Mucosa of descending colon (tissue), 3 donors: ENCODE data around the gene ARHGAP6. TPM values are rescaled to one million over a fixed set of nuclear protein-coding genes. Genes with fewer than 3 reads are reported as not detected.

Source experiments
- ATAC-seq: fragments of 200-7000 bp; cut with Tn5 transposase; one replicate; pipeline ENCODE4 v1.9.1; 2020; ENCODE audit warnings: mild to moderate bottlenecking, moderate library complexity
- DNase-seq, 3 donors: peaks; one replicate each; pipeline ENCODE4 v3.0.0-alpha.2; 2020
- H3K36me3 ChIP-seq: fragments of 200-600 bp; one replicate; pipeline ENCODE4 v1.8.0; 2021; ENCODE audit warnings: low read depth, mild to moderate bottlenecking
- H3K4me1 ChIP-seq: fragments of 200-600 bp; one replicate; pipeline ENCODE4 v1.8.0; 2021; ENCODE audit warnings: low read depth, mild to moderate bottlenecking
- H3K4me3 ChIP-seq: fragments of 200-600 bp; one replicate; pipeline ENCODE4 v1.8.0; 2021; ENCODE audit warnings: mild to moderate bottlenecking
- H3K9me3 ChIP-seq: fragments of 200-600 bp; one replicate; pipeline ENCODE4 v1.8.0; 2021; ENCODE audit warnings: mild to moderate bottlenecking
- CTCF ChIP-seq: fragments of 200-600 bp; IDR thresholded peaks from one replicate; pipeline ENCODE4 v1.8.0; 2022; ENCODE audit warnings: antibody characterized with exemption, mild to moderate bottlenecking
- intact Hi-C, 2 donors: fragments of 100-400 bp; cut with DNase I in 1 of 2; cut with micrococcal nuclease in 1 of 2; formaldehyde crosslinking; loops; one replicate each; pipeline versions ENCODE4 v1.11.0 to v1.11.1; 2022; cut with DNase I, micrococcal nuclease
- total RNA-seq, 3 donors: library from RNA; stranded (reverse); fragmentation: NEBNext Ultra II Directional in 2 of 3; extraction: Animal tissue kit (Norgen Biotek cat#: 25700) in 2 of 3; gene quantifications; one replicate each; pipeline versions ENCODE4 v1.2.1 to v1.2.4, GENCODE V29; 2021 to 2023
- donor health status: DM: no; HTN: no; CAD: no; lungs with moderate emphysema.
- donor health status: DM: no; HTN: no; CAD: no.
- donor health status: DM: no; HTN: yes; CAD: no.

Gene ARHGAP6
- total RNA-seq, 3 donors from 2014 or later: 2.2 to 41.5 (median 4.4) TPM

- intact Hi-C loops: no loop called here
- TF ChIP-seq CTCF: no peak
- H3K36me3 ChIP-seq: no peaks in the 10 kb centered on the region
- DNase-seq (no peak), ATAC-seq (no peak)
- H3K4me1 ChIP-seq: no peaks in the 10 kb centered on the region
- no peaks in the 10 kb centered on the region for H3K9me3 ChIP-seq
- no peak overlapping the region for H3K4me3 ChIP-seq
Measured at GRCh38 chrX:11196476-11196875, 469.2 kb downstream of the ARHGAP6 start.

- Histone ChIP-seq H3K9me3 (no peaks in the 10 kb centered on the region), H3K36me3 (no peaks in the 10 kb centered on the region), H3K4me3 (no peak overlapping the region), H3K4me1 (no peaks in the 10 kb centered on the region)
- no peak for DNase-seq
- intact Hi-C loops: no loop called here
- ATAC-seq: no peak
- TF ChIP-seq CTCF: no peak
Measured at GRCh38 chrX:11193035-11193469, 472.7 kb downstream of the ARHGAP6 start.

GRCh38 chrX:11190745-11191510, 474.8 kb downstream of the ARHGAP6 start:
- intact Hi-C loops: no loop called here
- ATAC-seq (peak; percentile 70), DNase-seq (peak in 2 of 3 donors; percentile 30 to 61)
- H3K9me3 ChIP-seq: no peaks in the 10 kb centered on the region
- no peaks in the 10 kb centered on the region for H3K36me3 ChIP-seq
- no peak overlapping the region for H3K4me3 ChIP-seq
- TF ChIP-seq CTCF: no peak
- no peaks in the 10 kb centered on the region for H3K4me1 ChIP-seq

GRCh38 chrX:11189097-11189496, 476.6 kb downstream of the ARHGAP6 start:
- DNase-seq: no peak
- Histone ChIP-seq H3K9me3 (no peaks in the 10 kb centered on the region), H3K36me3 (no peaks in the 10 kb centered on the region), H3K4me3 (no peak overlapping the region), H3K4me1 (no peaks in the 10 kb centered on the region)
- intact Hi-C loops: no loop called here
- TF ChIP-seq CTCF: no peak
- no peak for ATAC-seq

- no peak for TF ChIP-seq CTCF
- intact Hi-C loops: no loop called here
- no peaks in the 10 kb centered on the region for H3K9me3 ChIP-seq
- DNase-seq (no peak), ATAC-seq (no peak)
- no peak overlapping the region for H3K4me3 ChIP-seq
- no peaks in the 10 kb centered on the region for H3K4me1 ChIP-seq
- H3K36me3 ChIP-seq: no peaks in the 10 kb centered on the region
Measured at GRCh38 chrX:11188664-11189063, 477.1 kb downstream of the ARHGAP6 start.
